Caco-2 (cell line): ENCODE measurements around the gene ZSWIM5. TPM values are rescaled to one million over a fixed set of nuclear protein-coding genes. Genes with fewer than 3 reads are reported as not detected.

Source experiments
- BruUV-seq: library from RNA; stranded (reverse); fragments of 400-500 nt; replicated peaks from 2 replicates; lab custom pipeline; 2021; lab: Mats Ljungman, UMichigan
- CTCF ChIA-PET: fragments of 300-600 bp; sonication (Branson Sonifier 250); formaldehyde crosslinking; loops from one replicate; lab custom pipeline; 2022; ENCODE audit warnings: antibody characterized with exemption; lab: Charles Lee
- POLR2A ChIA-PET: fragments of 300-600 bp; sonication (Branson Sonifier 250); formaldehyde crosslinking; loops from one replicate; lab custom pipeline; 2022; ENCODE audit warnings: antibody characterized with exemption; lab: Charles Lee
- DNase-seq, 2 experiments: peaks; one replicate each; pipeline versions ENCODE4 v3.0.0 to v3.0.0-alpha.2; 2020 to 2022
- H3K27me3 ChIP-seq: replicated peaks from 2 replicates; pipeline ENCODE4 v1.6.0; 2011; ENCODE audit warnings: low read length; ENCODE audit not compliant: control insufficient read depth, insufficient read depth
- H3K36me3 ChIP-seq: 2 replicates; pipeline ENCODE4 v1.5.1; 2011; ENCODE audit warnings: low read length; ENCODE audit not compliant: control insufficient read depth, insufficient read depth
- H3K4me1 ChIP-seq: fragments of 250-450 bp; sonication (Bioruptor Pico); 2 replicates; pipeline ENCODE4 v1.5.1; 2020; ENCODE audit warnings: mild to moderate bottlenecking
- H3K4me3 ChIP-seq: 2 replicates; pipeline ENCODE4 v1.5.1; 2011; ENCODE audit warnings: low read depth, mild to moderate bottlenecking, control low read depth, low read length
- H3K9me3 ChIP-seq: fragments of 250-450 bp; sonication (Bioruptor Pico); 2 replicates; pipeline ENCODE4 v1.5.1; 2020; ENCODE audit warnings: mild to moderate bottlenecking, moderate library complexity
- H3K27ac Mint-ChIP-seq: one replicate; pipeline ENCODE4 v1.8.0; 2022; ENCODE audit warnings: mixed read lengths; ENCODE audit not compliant: unreplicated experiment
- H3K27me3 Mint-ChIP-seq: one replicate; pipeline ENCODE4 v1.8.0; 2022; ENCODE audit warnings: mixed read lengths; ENCODE audit not compliant: insufficient read depth, unreplicated experiment
- H3K36me3 Mint-ChIP-seq: one replicate; pipeline ENCODE4 v1.8.0; 2022; ENCODE audit warnings: mild to moderate bottlenecking, mixed read lengths; ENCODE audit not compliant: insufficient read depth, unreplicated experiment
- H3K4me1 Mint-ChIP-seq: one replicate; pipeline ENCODE4 v1.8.0; 2022; ENCODE audit warnings: low read depth, mixed read lengths; ENCODE audit not compliant: unreplicated experiment
- H3K4me3 Mint-ChIP-seq: one replicate; pipeline ENCODE4 v1.8.0; 2022; ENCODE audit warnings: mild to moderate bottlenecking, moderate library complexity, mixed read lengths; ENCODE audit not compliant: unreplicated experiment
- H3K9me3 Mint-ChIP-seq: one replicate; pipeline ENCODE4 v1.8.0; 2022; ENCODE audit warnings: mixed read lengths; ENCODE audit not compliant: unreplicated experiment
- intact Hi-C: fragments of 100-400 bp; cut with micrococcal nuclease; formaldehyde crosslinking; loops from one replicate; pipeline ENCODE4 v1.10.0; 2022; ENCODE audit not compliant: unreplicated experiment
- total RNA-seq: library from RNA; stranded (reverse); gene quantifications from 2 replicates; pipeline ENCODE4 v1.2.3, GENCODE V29; 2022
- TF ChIP-seq, protein P1 (sequence below), 2 experiments: fragments of 200-600 bp in 1 of 2; IDR thresholded peaks; 1 replicate in 1 of 2; 2 replicates in 1 of 2; pipeline versions ENCODE4 v1.5.1 to v1.8.0; 2011 to 2022; ENCODE audit warnings: antibody characterized with exemption in 1 of 2, control low read depth in 1 of 2, inconsistent platforms in 1 of 2, low read depth in 1 of 2, low read length in 1 of 2, mild to moderate bottlenecking in 1 of 2, moderate library complexity in 1 of 2; ENCODE audit not compliant: insufficient read depth in 1 of 2, severe bottlenecking in 1 of 2, unreplicated experiment in 1 of 2

The ZSWIM5 gene
- total RNA-seq, 1 experiment from 2014 or later: 0.54 TPM

DNA sequence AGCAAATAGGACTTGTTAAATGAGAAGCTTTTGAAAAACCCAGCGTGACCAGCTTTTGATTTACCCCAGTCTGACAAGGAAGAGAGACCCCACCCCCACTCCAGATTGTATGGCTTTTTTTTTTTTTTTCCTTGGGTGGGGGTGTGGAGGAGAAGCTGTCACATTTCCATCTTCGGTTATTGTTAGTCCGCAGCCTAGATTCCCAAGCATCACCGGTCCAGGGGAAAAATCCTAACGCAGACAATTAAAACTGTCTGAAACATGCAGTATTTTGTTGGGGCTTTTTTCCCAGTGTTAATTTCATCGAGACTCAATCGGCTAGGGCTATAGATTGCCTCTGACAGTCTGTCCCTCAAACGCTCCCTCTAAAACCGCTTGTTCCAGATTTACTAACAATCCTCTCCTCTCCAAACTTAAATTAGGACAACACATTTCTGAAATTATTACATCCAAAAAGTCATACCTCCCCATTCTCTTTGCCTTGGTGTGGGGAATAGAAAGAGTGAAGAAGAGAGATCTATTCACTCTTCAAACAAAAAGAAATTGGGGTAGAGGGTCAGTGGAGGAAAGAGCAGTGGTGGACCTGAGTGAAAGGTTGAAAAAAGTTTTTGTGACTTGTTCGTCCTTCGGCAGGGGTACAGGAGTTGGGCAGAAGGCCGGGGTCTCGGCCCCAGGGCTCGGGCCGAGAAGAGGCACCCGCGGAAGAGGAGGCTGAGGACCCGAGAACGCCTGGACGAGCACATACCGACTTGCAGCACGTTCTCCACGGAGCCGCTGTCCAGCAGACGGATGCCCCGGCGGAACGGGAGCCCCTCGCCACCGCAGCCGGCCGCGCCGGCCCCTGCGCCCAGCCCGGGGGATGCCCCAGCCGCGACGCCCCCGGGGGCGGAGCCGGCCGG, 1.1 kb downstream of the ZSWIM5 start:
- peak overlapping the region; percentile 83 for H3K4me3 Mint-ChIP-seq
- Histone ChIP-seq H3K9me3 (no peaks in the 10 kb centered on the region), H3K27me3 (no peaks in the 10 kb centered on the region), H3K4me3 (peak overlapping the region; percentile 36), H3K4me1 (no peaks in the 10 kb centered on the region), H3K36me3 (no peaks in the 10 kb centered on the region)
- no peaks in the 10 kb centered on the region for H3K9me3 Mint-ChIP-seq
- BruUV-seq: no TSS peak
- H3K27ac Mint-ChIP-seq: no peak overlapping the region
- intact Hi-C loops: loop anchor here (10.0 kb wide), 1 partner anchor 190 kb away; the partner anchor contains the start of genes HECTD3 and UROD
- H3K27me3 Mint-ChIP-seq: peaks cover 11% of the 10 kb centered on the region
- CTCF ChIA-PET: interaction anchor here (0.6 to 1.0 kb wide), 2 partner anchors 98 kb away, joined by 4 to 5 read pairs; no protein-coding TSS in a partner anchor
- POLR2A ChIA-PET: interaction anchor here (0.6 kb wide), 1 partner anchor 14 kb away, joined by 3 read pairs; no protein-coding TSS in a partner anchor
- no peaks in the 10 kb centered on the region for H3K4me1 Mint-ChIP-seq
- TF ChIP-seq, protein P1, sequence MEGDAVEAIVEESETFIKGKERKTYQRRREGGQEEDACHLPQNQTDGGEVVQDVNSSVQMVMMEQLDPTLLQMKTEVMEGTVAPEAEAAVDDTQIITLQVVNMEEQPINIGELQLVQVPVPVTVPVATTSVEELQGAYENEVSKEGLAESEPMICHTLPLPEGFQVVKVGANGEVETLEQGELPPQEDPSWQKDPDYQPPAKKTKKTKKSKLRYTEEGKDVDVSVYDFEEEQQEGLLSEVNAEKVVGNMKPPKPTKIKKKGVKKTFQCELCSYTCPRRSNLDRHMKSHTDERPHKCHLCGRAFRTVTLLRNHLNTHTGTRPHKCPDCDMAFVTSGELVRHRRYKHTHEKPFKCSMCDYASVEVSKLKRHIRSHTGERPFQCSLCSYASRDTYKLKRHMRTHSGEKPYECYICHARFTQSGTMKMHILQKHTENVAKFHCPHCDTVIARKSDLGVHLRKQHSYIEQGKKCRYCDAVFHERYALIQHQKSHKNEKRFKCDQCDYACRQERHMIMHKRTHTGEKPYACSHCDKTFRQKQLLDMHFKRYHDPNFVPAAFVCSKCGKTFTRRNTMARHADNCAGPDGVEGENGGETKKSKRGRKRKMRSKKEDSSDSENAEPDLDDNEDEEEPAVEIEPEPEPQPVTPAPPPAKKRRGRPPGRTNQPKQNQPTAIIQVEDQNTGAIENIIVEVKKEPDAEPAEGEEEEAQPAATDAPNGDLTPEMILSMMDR (IDR thresholded peaks at IDR 0.05; ENCODE audit: insufficient read depth in 1 of 2, low read depth in 1 of 2, low read length in 1 of 2, severe bottlenecking in 1 of 2, unreplicated experiment in 1 of 2): no peak
- peak in 1 of 2 experiments; percentile 32 for DNase-seq
- no peaks in the 10 kb centered on the region for H3K36me3 Mint-ChIP-seq

DNA sequence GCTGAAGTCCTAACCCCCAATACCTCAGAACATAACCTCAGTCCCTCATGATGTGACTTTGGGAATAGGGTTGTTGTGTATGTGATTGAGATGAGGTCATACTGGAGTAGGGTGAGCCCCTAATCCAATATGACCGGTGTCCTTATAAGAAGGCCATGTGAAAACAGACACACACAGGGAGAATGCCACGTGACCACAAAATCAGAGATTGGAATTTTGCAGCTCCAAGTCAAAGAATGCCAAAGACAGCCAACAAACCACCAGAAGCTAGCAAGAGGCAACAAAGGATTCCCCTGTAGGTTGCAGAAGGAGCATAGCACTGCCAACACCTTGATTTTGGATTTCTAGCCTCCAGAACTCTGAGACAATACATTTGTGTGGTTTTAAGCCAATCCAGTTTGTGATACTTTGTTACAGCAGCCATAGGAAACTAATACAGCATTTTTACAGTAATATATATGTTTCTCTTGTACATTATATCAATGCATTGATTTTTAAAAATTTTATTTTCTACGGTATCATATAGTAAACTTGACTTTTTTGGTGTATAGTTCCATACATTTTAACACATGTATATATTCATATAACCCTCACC, 5.4 kb downstream of the ZSWIM5 start:
- Histone ChIP-seq H3K4me3 (no peak overlapping the region), H3K27me3 (no peaks in the 10 kb centered on the region), H3K4me1 (no peaks in the 10 kb centered on the region), H3K36me3 (no peaks in the 10 kb centered on the region), H3K9me3 (no peaks in the 10 kb centered on the region)
- ChIA-PET POLR2A (no interaction called here), CTCF (no interaction called here)
- TF ChIP-seq, protein P1 (IDR thresholded peaks at IDR 0.05; ENCODE audit: insufficient read depth in 1 of 2, low read depth in 1 of 2, low read length in 1 of 2, severe bottlenecking in 1 of 2, unreplicated experiment in 1 of 2): no peak
- Mint-ChIP-seq H3K27ac (no peak overlapping the region), H3K4me1 (no peaks in the 10 kb centered on the region), H3K4me3 (no peak overlapping the region), H3K27me3 (peaks cover 11% of the 10 kb centered on the region), H3K36me3 (no peaks in the 10 kb centered on the region), H3K9me3 (no peaks in the 10 kb centered on the region)
- no peak for DNase-seq
- intact Hi-C loops: loop anchor here (10.0 kb wide), 1 partner anchor 186 kb away; the partner anchor contains the start of genes HECTD3 and UROD
- BruUV-seq: no TSS peak

DNA sequence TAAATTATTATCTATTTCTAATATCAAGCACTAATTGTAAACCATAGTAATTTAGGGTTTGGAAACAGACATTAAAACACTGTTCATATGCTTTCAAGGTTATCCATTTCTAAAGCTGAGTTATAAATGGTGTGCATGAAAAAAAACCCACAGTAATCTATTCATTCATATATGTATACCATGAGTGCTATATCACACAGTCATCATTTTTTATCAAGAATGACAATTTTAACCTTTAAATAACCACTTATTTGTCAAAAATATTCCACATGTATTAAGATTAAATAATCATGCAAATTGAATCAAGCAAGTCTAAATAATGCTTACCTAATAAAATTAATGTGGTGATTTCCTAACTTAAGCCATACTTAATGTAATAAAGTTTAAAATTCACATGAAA, 6.0 kb downstream of the ZSWIM5 start:
- H3K27me3 Mint-ChIP-seq: peaks cover 10% of the 10 kb centered on the region
- H3K4me1 Mint-ChIP-seq: no peaks in the 10 kb centered on the region
- H3K4me3 Mint-ChIP-seq: no peak overlapping the region
- Histone ChIP-seq H3K36me3 (no peaks in the 10 kb centered on the region), H3K9me3 (no peaks in the 10 kb centered on the region), H3K4me1 (no peaks in the 10 kb centered on the region), H3K27me3 (no peaks in the 10 kb centered on the region), H3K4me3 (no peak overlapping the region)
- ChIA-PET POLR2A (no interaction called here), CTCF (no interaction called here)
- TF ChIP-seq, protein P1 (IDR thresholded peaks at IDR 0.05; ENCODE audit: insufficient read depth in 1 of 2, low read depth in 1 of 2, low read length in 1 of 2, severe bottlenecking in 1 of 2, unreplicated experiment in 1 of 2): no peak
- DNase-seq: no peak
- no peaks in the 10 kb centered on the region for H3K36me3 Mint-ChIP-seq
- intact Hi-C loops: loop anchor here (10.0 kb wide), 1 partner anchor 186 kb away; the partner anchor contains the start of genes HECTD3 and UROD
- H3K9me3 Mint-ChIP-seq: no peaks in the 10 kb centered on the region
- no TSS peak for BruUV-seq
- H3K27ac Mint-ChIP-seq: no peak overlapping the region
